Calu3 (cell line): ENCODE results near the gene HARS1. TPM values are rescaled to one million over a fixed set of nuclear protein-coding genes. Genes with fewer than 3 reads are reported as not detected.
A peak's percentile ranks its signal among the peaks of the same experiment; 100 is the strongest.

ENCODE experiments used
- BruUV-seq: library from RNA; stranded (reverse); fragments of 400-500 nt; replicated peaks from 2 replicates; lab custom pipeline; 2021; lab: Mats Ljungman, UMichigan
- CTCF ChIA-PET: fragments of 300-600 bp; sonication (Branson Sonifier 250); formaldehyde crosslinking; loops from one replicate; lab custom pipeline; 2022; ENCODE audit warnings: antibody characterized with exemption; lab: Charles Lee
- DNase-seq: peaks from one replicate; pipeline ENCODE4 v3.0.0; 2022
- H3K27ac Mint-ChIP-seq: one replicate; pipeline ENCODE4 v1.8.0; 2022; ENCODE audit warnings: mixed read lengths; ENCODE audit not compliant: unreplicated experiment
- H3K27me3 Mint-ChIP-seq: one replicate; pipeline ENCODE4 v1.8.0; 2022; ENCODE audit warnings: mixed read lengths; ENCODE audit not compliant: unreplicated experiment
- H3K36me3 Mint-ChIP-seq: one replicate; pipeline ENCODE4 v1.8.0; 2022; ENCODE audit warnings: mild to moderate bottlenecking, moderate library complexity, mixed read lengths; ENCODE audit not compliant: insufficient read depth, unreplicated experiment
- H3K4me1 Mint-ChIP-seq: one replicate; pipeline ENCODE4 v1.8.0; 2022; ENCODE audit warnings: mild to moderate bottlenecking, low read depth, mixed read lengths; ENCODE audit not compliant: unreplicated experiment
- H3K4me3 Mint-ChIP-seq: one replicate; pipeline ENCODE4 v1.8.0; 2022; ENCODE audit warnings: mild to moderate bottlenecking, low read depth, moderate library complexity, mixed read lengths; ENCODE audit not compliant: unreplicated experiment
- H3K9me3 Mint-ChIP-seq: one replicate; pipeline ENCODE4 v1.8.0; 2022; ENCODE audit warnings: low read depth, mixed read lengths; ENCODE audit not compliant: unreplicated experiment
- CTCF ChIP-seq: fragments of 200-600 bp; IDR thresholded peaks from one replicate; pipeline ENCODE4 v1.8.0; 2022; ENCODE audit warnings: antibody characterized with exemption; ENCODE audit not compliant: unreplicated experiment
- intact Hi-C: fragments of 100-400 bp; cut with micrococcal nuclease; formaldehyde crosslinking; loops from one replicate; pipeline ENCODE4 v1.10.0; 2022; ENCODE audit not compliant: unreplicated experiment
- total RNA-seq: library from RNA; stranded (reverse); gene quantifications from 2 replicates; pipeline ENCODE4 v1.2.3, GENCODE V29; 2022

Gene HARS1
- total RNA-seq, 1 experiment from 2014 or later: 79.9 TPM

GRCh38 chr5:140637371-140638100, 53.6 kb downstream of the HARS1 start:
- Mint-ChIP-seq H3K4me1 (peaks cover 48% of the 10 kb centered on the region), H3K27me3 (no peaks in the 10 kb centered on the region), H3K27ac (no peak overlapping the region), H3K9me3 (no peaks in the 10 kb centered on the region), H3K4me3 (no peak overlapping the region), H3K36me3 (peaks cover 37% of the 10 kb centered on the region)
- no peak for TF ChIP-seq CTCF
- BruUV-seq: no TSS peak
- intact Hi-C loops: loop anchor here (2.0 to 10.0 kb wide), 2 partner anchors 81 to 233 kb away; partner anchors contain the start of genes ANKHD1 and SRA1
- CTCF ChIA-PET: interaction anchor here (0.7 kb wide), 1 partner anchor 472 kb away, joined by 3 read pairs; no protein-coding TSS in a partner anchor
- no peak for DNase-seq

DNA sequence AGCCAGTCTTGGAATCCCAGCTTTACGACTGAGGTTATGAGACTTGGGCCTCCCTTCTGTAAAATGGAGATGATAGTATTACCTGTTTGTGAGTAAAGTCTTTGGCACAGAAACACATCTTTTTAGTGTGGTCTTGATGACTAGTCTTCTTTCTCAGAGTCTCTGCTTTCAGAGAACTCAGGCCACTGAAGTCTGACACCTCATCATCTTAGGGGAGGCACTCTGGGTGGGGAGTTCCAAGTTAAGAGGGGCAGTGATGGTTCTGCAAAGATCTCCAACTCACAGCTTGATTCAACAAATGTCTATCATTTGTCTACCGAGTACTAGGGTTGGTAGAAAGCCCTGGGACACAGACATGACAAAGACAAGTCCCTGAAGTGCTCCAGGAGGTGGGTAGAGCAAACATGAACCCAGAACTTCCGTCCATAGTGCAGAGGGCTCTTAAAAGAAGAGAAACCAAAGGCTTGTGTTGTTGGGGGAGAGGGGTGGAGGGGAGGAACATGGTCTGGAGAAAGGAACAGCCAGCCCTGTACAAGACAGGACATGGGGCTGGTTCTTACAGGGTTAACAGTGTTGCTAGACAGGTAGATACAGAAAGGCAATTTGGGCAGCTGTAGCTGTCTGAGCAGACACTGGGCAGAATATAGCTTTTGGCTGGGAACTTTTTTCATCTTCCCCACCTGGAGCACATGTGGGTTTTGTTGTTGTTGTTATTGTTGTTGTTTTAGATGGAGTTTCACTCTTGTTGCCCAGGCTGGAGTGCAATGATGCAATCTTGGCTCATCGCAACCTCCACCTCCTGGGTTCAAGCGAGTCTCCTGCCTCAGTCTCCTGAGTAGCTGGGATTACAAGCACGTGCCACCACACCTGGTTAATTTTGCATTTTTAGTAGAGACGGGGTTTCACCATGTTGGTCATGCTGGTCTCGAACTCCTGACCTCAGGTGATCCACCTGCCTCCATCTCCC, 55.6 kb downstream of the HARS1 start:
- TF ChIP-seq CTCF: no peak
- Mint-ChIP-seq H3K27ac (no peak overlapping the region), H3K36me3 (peaks cover 39% of the 10 kb centered on the region), H3K9me3 (no peaks in the 10 kb centered on the region), H3K4me3 (no peak overlapping the region), H3K4me1 (peaks cover 50% of the 10 kb centered on the region), H3K27me3 (peaks cover 12% of the 10 kb centered on the region)
- BruUV-seq: no TSS peak
- CTCF ChIA-PET: interaction anchor here (0.7 to 1.8 kb wide), 6 partner anchors 12 to 838 kb away, joined by 3 to 7 read pairs (median 4); partner anchors contain the start of genes APBB3, EIF4EBP3, IK and NDUFA2
- intact Hi-C loops: loop anchor here (1.0 to 10.0 kb wide), 2 partner anchors 60 to 231 kb away; partner anchors contain the start of gene ANKHD1
- no peak for DNase-seq

- no peak for TF ChIP-seq CTCF
- intact Hi-C loops: loop anchor here (10.0 kb wide), 1 partner anchor 229 kb away; the partner anchor contains the start of gene ANKHD1
- Mint-ChIP-seq H3K27ac (no peak overlapping the region), H3K27me3 (peaks cover 14% of the 10 kb centered on the region), H3K36me3 (peaks cover 25% of the 10 kb centered on the region), H3K4me1 (peaks cover 40% of the 10 kb centered on the region), H3K9me3 (no peaks in the 10 kb centered on the region), H3K4me3 (no peak overlapping the region)
- no TSS peak for BruUV-seq
- DNase-seq: no peak
- CTCF ChIA-PET: interaction anchor here (2.0 kb wide), 1 partner anchor 86 kb away, joined by 7 read pairs; the partner anchor contains the start of gene EIF4EBP3
These were observed 57.1 kb downstream of the HARS1 start for GRCh38 chr5:140634103-140634502.

GRCh38 chr5:140633501-140633900, 57.7 kb downstream of the HARS1 start:
- Mint-ChIP-seq H3K27ac (peak overlapping the region; percentile 39), H3K4me3 (peak overlapping the region; percentile 81), H3K36me3 (peaks cover 19% of the 10 kb centered on the region), H3K27me3 (peaks cover 14% of the 10 kb centered on the region), H3K4me1 (peaks cover 34% of the 10 kb centered on the region), H3K9me3 (no peaks in the 10 kb centered on the region)
- no TSS peak for BruUV-seq
- intact Hi-C loops: loop anchor here (2.0 to 10.0 kb wide), 2 partner anchors 229 to 261 kb away; partner anchors contain the start of gene ANKHD1
- no peak for DNase-seq
- TF ChIP-seq CTCF: no peak
- CTCF ChIA-PET: interaction anchor here (1.0 to 2.0 kb wide), 3 partner anchors 14 to 86 kb away, joined by 7 to 8 read pairs (median 7); partner anchors contain the start of genes EIF4EBP3, IK, NDUFA2 and SRA1
